A172 (cell line): ENCODE measurements around the gene CERS5. TPM values are rescaled to one million over a fixed set of nuclear protein-coding genes. Genes with fewer than 3 reads are reported as not detected.
"Not testable (repeated sequence)": the region's sequence is repeated elsewhere in the genome, so short reads cannot be mapped to it uniquely, and the experiment has no call there.

Experiments used
- DNase-seq: peaks from one replicate; pipeline ENCODE4 v3.0.0-alpha.2; 2015; ENCODE audit warnings: low spot score
- total RNA-seq: library from RNA; depleted of rRNA; stranded (reverse); fragments of >200 nt; shearing (Covaris generic); gene quantifications from 2 replicates; pipeline ENCODE4 v1.2.3, GENCODE V29; 2014

The CERS5 gene
- total RNA-seq, 1 experiment from 2014 or later = 19.2 TPM

DNA sequence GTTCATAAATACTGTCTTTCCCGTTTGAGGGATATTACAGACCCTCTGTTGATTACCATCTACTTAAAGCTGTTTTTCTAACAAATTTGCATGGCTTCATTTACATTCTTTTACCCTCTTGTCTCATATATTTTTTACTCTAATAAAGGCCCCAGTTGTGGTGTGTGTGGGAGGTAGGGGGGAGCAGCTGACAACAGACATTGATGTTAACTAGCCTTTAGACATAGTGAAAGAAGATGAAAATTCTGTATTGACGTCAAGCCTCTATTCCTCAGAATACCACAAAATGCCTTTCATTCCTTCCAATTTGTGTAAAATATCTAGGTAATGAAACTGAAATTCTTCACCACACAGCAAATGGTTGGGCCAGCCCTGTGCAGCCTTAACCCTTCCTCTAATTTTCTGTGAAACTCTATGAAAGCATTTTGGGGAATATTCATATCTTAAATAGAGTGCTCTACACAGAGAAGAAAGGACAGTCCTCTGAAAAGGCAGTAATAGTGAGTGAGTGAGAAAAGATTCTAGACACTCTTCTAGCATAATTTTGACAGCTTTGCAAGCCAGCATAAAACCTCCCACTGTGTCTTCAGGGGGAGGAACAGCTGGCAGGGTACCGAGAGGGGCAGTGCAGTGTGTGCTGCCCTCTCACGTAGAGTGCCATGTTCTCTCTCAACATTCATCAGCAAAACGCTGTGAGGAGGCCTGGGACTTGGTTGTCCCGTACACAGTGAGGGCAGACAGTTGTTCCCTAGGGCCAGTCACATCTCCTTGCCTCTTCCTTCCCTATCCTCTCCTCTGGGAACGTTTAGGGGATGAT, 20.1 kb upstream of the CERS5 start:
- no peak for DNase-seq

DNA sequence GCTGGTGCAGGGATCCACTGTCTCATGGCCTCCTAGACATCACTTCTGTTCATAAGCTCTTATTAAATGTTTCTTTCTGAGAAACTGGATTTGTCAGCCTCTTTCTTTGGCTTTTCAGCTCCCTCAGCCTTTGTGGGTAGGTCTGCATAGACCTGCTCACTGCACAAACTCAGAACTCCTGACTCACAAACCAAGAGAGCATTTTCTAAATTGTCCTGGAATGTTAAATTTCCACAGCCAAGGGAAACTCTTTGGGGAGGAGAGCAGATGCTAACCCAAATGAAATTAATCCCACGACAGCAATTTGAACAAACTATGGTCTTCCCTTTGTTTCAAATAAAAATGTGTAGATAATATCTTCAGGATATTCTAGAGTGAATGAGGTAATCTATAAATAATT, 19.5 kb upstream of the CERS5 start:
- DNase-seq = no peak

- no peak for DNase-seq
Measured at GRCh38 chr12:50185970-50186663, 18.9 kb upstream of the CERS5 start.

- no peak for DNase-seq
Measured at GRCh38 chr12:50185301-50185895, 18.2 kb upstream of the CERS5 start.

- DNase-seq = no peak
Measured at GRCh38 chr12:50184261-50184660, 17.1 kb upstream of the CERS5 start.

GRCh38 chr12:50182461-50182860, 15.3 kb upstream of the CERS5 start:
- DNase-seq = no peak

DNA sequence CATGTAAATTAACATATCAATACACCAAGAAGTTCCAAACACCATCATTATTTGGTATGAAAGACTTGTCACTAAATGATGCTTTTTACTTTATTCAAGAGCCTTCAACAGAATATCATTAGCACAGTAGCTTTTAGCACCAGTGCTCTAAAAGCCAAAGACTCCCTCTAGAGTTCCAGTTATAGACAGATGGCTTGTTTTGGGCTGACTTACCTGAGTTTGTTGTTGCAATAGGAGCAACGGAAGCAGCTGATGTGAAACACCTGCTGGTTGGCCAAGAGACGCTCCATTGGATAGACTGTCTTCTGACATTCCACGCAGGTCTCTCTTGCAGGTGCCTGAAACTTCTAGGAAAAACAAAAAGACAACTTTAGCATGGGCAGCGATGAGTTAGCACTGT, 14.5 kb upstream of the CERS5 start:
- DNase-seq = no peak

DNA sequence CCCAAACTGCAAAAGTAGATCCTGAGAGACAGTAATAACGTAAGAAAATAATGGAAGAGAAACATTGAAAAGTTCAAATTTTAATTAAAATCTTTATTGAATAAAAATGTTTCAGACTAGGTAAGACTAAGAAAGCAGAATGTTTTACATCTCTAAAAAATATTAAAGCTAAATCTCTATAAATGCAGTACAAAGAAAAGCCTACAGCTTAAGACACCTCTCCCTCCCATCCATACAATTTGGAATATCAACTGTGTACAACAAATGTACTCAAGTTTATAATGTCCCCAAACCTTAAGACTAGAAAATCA, 8.5 kb upstream of the CERS5 start:
- DNase-seq = no peak

DNA sequence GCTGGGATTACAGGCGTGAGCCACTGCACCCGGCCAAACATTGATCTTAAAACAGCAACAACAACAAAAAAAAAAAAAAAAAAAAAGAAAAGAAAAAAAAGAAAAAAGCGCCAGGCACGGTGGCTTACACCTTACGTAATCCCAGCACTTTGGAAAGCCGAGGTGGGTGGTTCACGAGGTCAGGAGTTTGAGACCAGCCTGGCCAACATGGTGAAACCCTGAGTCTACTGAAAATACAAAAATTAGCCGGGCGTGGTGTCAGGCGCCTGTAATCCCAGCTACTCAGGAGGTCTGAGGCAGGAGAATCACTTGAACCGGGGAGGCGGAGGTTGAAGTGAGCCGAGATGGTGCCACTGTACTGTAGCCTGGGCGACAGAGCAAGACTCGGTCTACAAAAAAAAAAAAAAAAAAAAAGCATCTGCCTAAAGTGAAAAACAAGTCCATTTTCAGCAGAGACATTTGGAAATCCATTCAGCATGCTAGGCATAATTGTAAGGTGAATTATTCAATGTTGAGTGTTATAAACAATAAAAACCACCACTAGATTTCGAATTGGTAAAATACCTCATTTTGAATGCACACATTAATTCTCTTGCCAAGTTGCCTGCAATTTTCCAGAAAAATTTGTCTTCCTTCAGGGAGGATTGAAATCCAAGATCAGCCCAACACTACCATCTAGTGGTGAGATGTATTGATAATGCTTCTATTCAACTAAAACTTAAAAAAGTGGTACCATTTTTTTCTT, 8.0 kb upstream of the CERS5 start:
- DNase-seq = peak; percentile 70

GRCh38 chr12:50166799-50167048, 445 bp downstream of the CERS5 start:
- DNase-seq = no peak

DNA sequence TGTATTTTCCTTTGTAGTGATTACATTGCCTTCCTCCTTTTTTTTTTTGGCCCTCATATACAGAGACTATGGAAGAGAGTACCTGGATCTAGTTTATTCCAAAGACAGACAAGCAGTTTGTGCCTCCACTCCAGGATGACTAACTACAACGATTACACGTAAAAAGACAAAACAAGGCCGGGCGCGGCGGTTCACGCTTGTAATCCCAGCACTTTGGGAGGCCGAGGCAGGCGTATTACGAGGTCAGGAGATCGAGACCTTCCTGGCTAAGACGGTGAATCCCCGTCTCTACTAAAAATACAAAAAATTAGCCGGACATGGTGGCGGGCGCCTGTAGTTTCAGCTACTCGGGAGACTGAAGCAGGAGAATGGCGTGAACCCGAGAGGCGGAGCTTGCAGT, 2.2 kb downstream of the CERS5 start:
- DNase-seq = no peak

- no peak for DNase-seq
Measured at GRCh38 chr12:50162230-50162629, 4.9 kb downstream of the CERS5 start.

DNA sequence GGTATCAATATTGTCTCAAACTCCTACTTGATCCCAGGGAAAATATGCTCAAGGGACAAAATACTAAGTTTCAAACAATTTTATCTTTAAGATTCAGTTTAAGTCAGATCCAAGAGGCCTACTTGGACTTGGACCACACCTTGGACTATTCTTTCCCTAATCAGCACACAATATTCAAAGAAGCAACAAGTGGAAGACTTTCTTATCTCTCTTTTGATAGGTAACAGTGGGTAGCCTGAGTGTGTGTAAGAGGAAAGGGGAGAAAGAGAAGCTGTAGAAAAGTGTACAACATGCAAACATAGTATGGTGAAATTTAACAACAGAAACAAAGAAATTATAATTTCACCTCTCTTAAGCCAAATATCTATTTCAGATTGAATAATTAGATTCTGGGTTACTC, 6.5 kb downstream of the CERS5 start:
- no peak for DNase-seq

GRCh38 chr12:50157259-50157658, 9.9 kb downstream of the CERS5 start:
- DNase-seq = no peak

GRCh38 chr12:50156641-50157040, 10.5 kb downstream of the CERS5 start:
- DNase-seq = no peak

DNA sequence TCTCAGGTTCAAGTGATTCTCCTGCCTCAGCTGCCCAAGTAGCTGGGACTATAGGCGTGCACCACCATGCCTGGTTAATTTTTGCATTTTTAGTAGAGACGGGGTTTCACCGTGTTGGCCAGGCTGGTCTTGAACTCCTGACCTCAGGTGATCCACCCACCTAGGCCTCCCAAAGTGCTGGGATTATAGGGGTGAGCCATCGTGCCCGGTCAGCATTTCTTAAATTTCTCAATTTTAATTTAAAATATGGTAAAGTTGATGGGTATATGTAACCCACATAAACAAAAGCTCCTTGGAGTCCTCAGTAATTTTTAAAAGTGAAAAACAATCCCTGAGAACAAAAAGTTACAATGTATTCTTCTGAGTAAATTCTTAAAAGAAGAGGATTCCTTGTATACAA, 12.2 kb downstream of the CERS5 start:
- not testable (repeated sequence) for DNase-seq

GRCh38 chr12:50151047-50151687, 16.0 kb downstream of the CERS5 start:
- DNase-seq = no peak

- DNase-seq = no peak
Measured at GRCh38 chr12:50149311-50149710, 17.9 kb downstream of the CERS5 start.

DNA sequence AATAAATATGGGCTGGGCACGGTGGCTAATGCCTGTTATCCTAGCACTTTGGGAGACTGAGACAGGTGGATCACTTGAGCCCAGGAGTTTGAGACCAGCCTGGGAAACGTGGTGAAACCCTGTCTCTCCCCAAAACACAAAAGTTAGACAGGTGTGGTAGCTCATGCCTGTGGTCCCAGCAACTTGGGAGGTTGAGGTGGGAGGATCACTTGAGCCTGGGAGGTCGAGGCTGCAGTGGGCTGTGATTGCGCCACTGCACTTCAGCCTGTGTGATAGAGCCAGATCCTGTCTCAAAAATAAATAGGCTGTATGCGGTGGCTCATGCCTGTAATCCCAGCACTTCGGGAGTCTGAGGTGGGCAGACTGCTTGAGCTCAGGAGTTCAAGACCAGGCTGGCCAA, 19.2 kb downstream of the CERS5 start:
- not testable (repeated sequence) for DNase-seq

DNA sequence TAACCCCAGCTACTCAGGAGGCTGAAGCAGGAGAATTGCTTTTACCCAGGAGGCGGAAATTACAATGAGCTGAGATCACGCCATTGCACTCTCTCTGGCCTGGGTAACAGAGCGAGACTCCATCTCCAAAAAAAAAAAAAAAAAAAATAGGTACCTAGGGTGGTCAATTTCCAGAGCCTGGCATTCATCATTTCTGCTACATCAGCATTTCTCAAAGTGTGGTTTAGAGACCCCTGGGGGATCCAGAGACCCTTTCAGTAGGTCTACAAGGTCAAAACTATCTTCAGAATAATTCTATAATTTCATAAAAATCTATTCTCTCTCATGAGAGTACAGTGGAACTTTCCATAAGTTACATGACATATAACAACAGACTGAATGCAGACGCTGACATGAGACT, 19.9 kb downstream of the CERS5 start:
- DNase-seq = no peak

- DNase-seq = no peak
Measured at GRCh38 chr12:50145439-50145838, 21.7 kb downstream of the CERS5 start.

DNA sequence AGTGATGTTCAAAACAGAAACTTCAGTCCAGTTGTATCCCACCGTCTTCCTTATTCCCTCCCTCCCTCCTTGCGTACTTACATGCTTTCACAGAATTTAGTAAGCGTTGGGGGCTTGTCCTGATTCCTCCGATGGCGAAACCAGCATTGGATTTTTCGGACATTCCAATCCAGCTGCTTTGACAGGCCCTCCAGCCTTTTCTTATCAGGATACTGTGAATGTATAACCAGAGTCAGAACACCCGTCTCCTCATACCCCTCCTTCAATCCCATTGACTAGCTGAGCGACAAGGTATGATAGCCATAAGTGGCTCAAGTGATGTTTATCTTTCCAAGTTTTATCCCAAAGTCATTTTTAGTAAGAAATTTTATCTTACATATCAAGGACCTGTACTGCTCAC, 24.2 kb downstream of the CERS5 start:
- DNase-seq = no peak
